Measurements from ENCODE around the gene MAPK8.

MAPK8 gene

DNA sequence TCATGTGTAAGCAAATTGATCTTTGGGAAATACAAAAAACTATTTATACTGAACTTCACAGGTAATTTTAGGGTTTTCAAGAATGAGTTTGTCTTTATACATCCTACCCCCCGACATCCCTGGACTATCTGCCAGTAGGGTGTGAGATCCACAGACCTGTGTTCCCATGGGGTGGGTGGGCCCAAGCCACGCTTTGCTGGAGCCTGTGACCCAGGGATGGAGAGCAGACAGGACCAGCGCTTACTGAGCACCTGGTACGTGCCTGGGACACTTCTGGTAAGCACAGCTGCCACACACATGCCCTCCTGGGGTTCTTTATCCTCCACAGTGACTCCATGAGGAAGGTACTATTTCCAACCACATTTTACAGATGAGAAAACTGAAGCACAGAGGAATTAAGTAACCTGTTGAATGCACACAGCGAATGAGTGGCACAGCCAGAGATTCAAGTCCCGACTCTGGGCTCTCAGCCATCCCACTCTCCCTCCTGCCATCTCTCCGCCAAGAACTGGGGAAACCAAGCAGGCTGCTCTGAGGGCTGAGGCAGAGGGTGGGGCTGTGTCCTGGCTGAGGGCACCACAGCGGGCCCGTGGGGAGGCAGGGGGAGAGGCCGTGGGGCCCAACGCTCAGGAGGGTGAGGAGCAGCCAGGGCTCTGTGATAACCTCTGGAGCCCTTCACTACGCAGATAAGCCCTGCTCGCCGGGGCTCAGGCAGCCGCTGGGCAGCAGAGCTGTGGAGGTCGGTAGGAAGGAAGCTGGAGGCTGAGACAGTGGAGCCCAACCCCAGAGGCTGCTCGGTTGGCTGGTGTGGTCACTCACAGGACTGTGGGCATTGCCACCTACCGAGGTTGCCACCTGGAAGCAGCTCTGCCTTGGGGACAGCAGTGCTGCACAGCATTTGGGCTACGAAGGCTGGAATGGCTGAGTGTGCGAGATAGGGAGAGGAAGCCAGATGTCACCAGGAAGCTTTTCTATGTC is 174.2 kb downstream of the MAPK8 start:
- no peak for DNase-seq

DNA sequence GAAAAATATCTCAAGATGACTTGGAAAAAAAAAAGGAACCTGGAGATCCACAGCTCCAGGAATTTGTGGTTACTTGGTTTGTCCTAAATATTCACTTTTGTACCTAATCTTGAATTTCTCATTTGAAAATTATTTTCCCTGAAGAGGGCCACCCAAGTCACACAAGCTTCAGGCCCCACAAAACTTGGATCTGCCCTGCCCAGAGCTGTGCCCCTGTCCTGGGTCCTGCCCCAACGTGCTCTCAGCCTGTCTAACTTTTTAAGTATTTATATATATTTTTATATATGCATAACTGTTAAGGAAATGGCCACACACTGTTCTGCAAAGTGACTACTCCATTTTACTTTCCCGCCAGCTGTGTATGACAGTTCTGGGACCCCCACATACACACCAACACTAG is 174.9 kb downstream of the MAPK8 start:
- DNase-seq = no peak

DNA sequence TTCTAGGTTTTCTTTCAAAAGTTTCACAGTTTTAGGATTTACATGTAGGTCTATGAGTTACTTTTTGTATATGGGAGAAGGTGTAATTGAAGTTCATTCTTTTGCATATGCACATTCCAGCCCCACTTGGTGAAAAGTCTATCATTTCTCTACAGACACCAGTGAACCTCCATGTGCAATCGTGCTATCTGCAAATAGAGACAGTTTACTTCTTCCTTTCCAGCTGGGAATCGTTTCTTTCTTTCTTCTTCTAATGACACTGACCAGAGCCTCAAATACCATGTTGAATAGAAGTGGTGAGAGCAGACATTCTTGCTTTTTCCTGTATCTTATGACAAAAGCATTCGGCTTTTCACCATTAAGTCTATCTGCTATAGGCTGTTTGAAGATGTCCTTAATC is 175.7 kb downstream of the MAPK8 start:
- no peak for DNase-seq

DNA sequence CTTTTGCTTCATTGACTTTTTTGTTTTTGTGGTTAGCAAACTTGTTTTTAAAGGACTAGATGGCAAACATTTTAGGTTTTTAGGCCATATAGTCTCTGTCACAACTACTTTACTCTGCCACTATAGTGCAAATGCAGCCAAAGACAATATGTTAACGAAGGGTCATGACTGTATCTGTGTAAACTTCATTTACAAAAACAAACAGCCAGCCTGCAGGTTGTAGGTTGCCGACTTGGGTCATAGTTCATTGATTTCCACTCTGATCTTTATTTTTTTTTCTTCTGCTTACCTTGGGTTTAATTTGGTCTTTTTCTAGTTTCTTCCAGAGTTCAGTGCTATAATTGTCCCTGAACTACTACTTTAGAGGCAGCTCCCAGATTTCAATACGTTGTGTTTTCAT is 178.4 kb downstream of the MAPK8 start:
- DNase-seq = no peak

DNA sequence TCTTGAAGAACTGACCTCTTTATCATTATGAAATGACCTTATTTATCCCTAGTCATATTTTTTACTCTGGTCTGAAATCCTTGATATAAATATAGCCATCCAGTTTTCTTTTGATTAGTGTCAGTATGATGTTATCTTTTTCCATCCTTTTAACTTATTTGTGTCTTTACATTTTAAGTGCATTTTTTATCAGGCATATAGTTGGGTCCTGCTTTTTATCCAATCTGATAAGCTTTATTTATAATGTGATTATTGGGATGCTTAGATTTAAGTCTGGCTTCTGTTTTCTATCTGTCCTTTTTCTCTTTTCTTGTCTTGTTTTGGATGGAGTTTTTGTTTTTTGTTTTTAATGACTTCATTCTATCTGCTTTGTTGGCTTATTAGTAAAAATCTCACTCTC is 179.2 kb downstream of the MAPK8 start:
- DNase-seq = no peak

DNA sequence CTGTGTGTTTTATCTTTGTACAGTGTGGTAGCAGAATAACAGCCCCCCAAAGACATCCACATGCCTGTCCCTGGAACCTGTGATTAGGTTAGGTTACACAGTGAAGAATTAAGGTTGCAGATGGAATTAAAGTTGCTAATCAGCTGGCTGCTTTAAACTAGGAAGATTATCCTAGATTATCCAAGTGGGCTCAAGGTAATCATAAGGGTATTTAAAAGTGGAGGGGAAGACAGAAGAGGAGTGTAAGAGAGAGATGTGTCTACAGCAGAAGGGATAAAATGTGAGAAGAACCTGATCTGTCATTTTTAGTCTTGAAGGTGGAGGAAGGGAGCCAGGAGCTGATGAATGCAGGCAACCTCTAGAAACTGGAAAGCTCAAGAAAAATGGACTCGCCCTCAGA is 180.8 kb downstream of the MAPK8 start:
- no peak for DNase-seq
